ENCODE data around the gene NRARP.
A peak's percentile ranks its signal among the peaks of the same experiment; 100 is the strongest.

NRARP gene

GRCh38 chr9:137310189-137311052 lies 8.3 kb upstream of the NRARP start:
- no peak for DNase-seq

GRCh38 chr9:137309368-137310188 lies 7.5 kb upstream of the NRARP start:
- DNase-seq, result no peak

GRCh38 chr9:137308057-137308619 lies 6.1 kb upstream of the NRARP start:
- DNase-seq, result no peak

GRCh38 chr9:137307255-137308056 lies 5.4 kb upstream of the NRARP start:
- peak; percentile 12 for DNase-seq

- DNase-seq, result no peak
Measured at GRCh38 chr9:137306850-137307254, 4.8 kb upstream of the NRARP start.

GRCh38 chr9:137306066-137306849 lies 4.2 kb upstream of the NRARP start:
- no peak for DNase-seq

GRCh38 chr9:137305798-137306065 lies 3.7 kb upstream of the NRARP start:
- DNase-seq, result no peak

- peak; percentile 46 for DNase-seq
Measured at GRCh38 chr9:137305060-137305797, 3.2 kb upstream of the NRARP start.

- no peak for DNase-seq
Measured at GRCh38 chr9:137304383-137305059, 2.5 kb upstream of the NRARP start.

- no peak for DNase-seq
Measured at GRCh38 chr9:137303893-137304382, 1.9 kb upstream of the NRARP start.

- DNase-seq, result no peak
Measured at GRCh38 chr9:137303151-137303892, 1.3 kb upstream of the NRARP start.

- DNase-seq, result no peak
Measured at GRCh38 chr9:137302449-137303150, 529 bp upstream of the NRARP start.

- DNase-seq, result no peak
Measured at GRCh38 chr9:137301081-137301947, 757 bp downstream of the NRARP start.

GRCh38 chr9:137300567-137301080 lies 1.4 kb downstream of the NRARP start:
- no peak for DNase-seq

GRCh38 chr9:137299938-137300337 lies 2.1 kb downstream of the NRARP start:
- no peak for DNase-seq

GRCh38 chr9:137299203-137299565 lies 2.9 kb downstream of the NRARP start:
- DNase-seq, result no peak

- no peak for DNase-seq
Measured at GRCh38 chr9:137298401-137299202, 3.5 kb downstream of the NRARP start.
